ENCODE results near the gene POP7. TPM values are rescaled to one million over a fixed set of nuclear protein-coding genes. Genes with fewer than 3 reads are reported as not detected.
"Not testable (repeated sequence)": the region's sequence is repeated elsewhere in the genome, so short reads cannot be mapped to it uniquely, and the experiment has no call there.

Gene POP7
- 10 to 100 TPM; 51.3 to 72.7 (median 70.3) TPM for total RNA-seq

GRCh38 chr7:100705753-100706671 lies at the start of gene POP7:
Gene POP7, plus strand, starts transcription at chr7:100706121. Its CDS starts 710 bp downstream, at chr7:100706831.
- H3K4me3 ChIP-seq (ENCODE audit: low read depth, poor library complexity, severe bottlenecking): peak within 1 kb of the TSS; percentile 78
- peak; percentile 99 to 100 for DNase-seq (ENCODE audit: low spot score in 2 of 2)
- intact Hi-C loops (cut with DNase I; ENCODE audit: low total_unique reads): no loop called here
- TF ChIP-seq POLR2A (IDR thresholded peaks at IDR 0.05) (no peak), CTCF (IDR thresholded peaks at IDR 0.05) (no peak)
- WGBS, 2 donors: 0% methylated on average over 42 to 50 of the region's 86 CpGs

- intact Hi-C loops (cut with DNase I; ENCODE audit: low total_unique reads); H3K4me3 ChIP-seq (ENCODE audit: low read depth, poor library complexity, severe bottlenecking); DNase-seq (ENCODE audit: low spot score in 2 of 2): not testable (repeated sequence)
- WGBS, 2 donors: 68 to 69% methylated on average over 12 of the region's 12 CpGs
Measured at GRCh38 chr7:100662194-100662776, 43.6 kb upstream of the POP7 start.

GRCh38 chr7:100665168-100665726 lies 40.7 kb upstream of the POP7 start:
- intact Hi-C loops (cut with DNase I; ENCODE audit: low total_unique reads): no loop called here
- no peak for DNase-seq (ENCODE audit: low spot score in 2 of 2)
- 92 to 94% methylated on average over 5 of the region's 5 CpGs for WGBS, 2 donors
- TF ChIP-seq POLR2A (IDR thresholded peaks at IDR 0.05) (no peak), CTCF (IDR thresholded peaks at IDR 0.05) (no peak)
- no peak overlapping the region for H3K4me3 ChIP-seq (ENCODE audit: low read depth, poor library complexity, severe bottlenecking)

GRCh38 chr7:100667331-100668068 lies 38.4 kb upstream of the POP7 start:
- intact Hi-C loops (cut with DNase I; ENCODE audit: low total_unique reads): no loop called here
- no peak for DNase-seq (ENCODE audit: low spot score in 2 of 2)
- TF ChIP-seq POLR2A (IDR thresholded peaks at IDR 0.05) (no peak), CTCF (IDR thresholded peaks at IDR 0.05) (no peak)
- 82 to 83% methylated on average over 16 of the region's 16 CpGs for WGBS, 2 donors
- no peak overlapping the region for H3K4me3 ChIP-seq (ENCODE audit: low read depth, poor library complexity, severe bottlenecking)

GRCh38 chr7:100668069-100668449 lies 37.9 kb upstream of the POP7 start:
- intact Hi-C loops (cut with DNase I; ENCODE audit: low total_unique reads): no loop called here
- 75 to 83% methylated on average over 2 of the region's 2 CpGs for WGBS, 2 donors
- DNase-seq (ENCODE audit: low spot score in 2 of 2): no peak
- H3K4me3 ChIP-seq (ENCODE audit: low read depth, poor library complexity, severe bottlenecking): no peak overlapping the region
- no peak for TF ChIP-seq CTCF (IDR thresholded peaks at IDR 0.05)
- TF ChIP-seq POLR2A (IDR thresholded peaks at IDR 0.05): no peak

GRCh38 chr7:100669106-100669505 lies 36.8 kb upstream of the POP7 start:
- WGBS, 2 donors: 95 to 96% methylated on average over 12 of the region's 12 CpGs
- DNase-seq (ENCODE audit: low spot score in 2 of 2); H3K4me3 ChIP-seq (ENCODE audit: low read depth, poor library complexity, severe bottlenecking); intact Hi-C loops (cut with DNase I; ENCODE audit: low total_unique reads): not testable (repeated sequence)
